Measurements from ENCODE around the gene SLX9.
A peak's percentile ranks its signal among the peaks of the same experiment; 100 is the strongest.

SLX9 gene

GRCh38 chr21:44931501-44932407 lies 8.1 kb upstream of the SLX9 start:
- DNase-seq = no peak

DNA sequence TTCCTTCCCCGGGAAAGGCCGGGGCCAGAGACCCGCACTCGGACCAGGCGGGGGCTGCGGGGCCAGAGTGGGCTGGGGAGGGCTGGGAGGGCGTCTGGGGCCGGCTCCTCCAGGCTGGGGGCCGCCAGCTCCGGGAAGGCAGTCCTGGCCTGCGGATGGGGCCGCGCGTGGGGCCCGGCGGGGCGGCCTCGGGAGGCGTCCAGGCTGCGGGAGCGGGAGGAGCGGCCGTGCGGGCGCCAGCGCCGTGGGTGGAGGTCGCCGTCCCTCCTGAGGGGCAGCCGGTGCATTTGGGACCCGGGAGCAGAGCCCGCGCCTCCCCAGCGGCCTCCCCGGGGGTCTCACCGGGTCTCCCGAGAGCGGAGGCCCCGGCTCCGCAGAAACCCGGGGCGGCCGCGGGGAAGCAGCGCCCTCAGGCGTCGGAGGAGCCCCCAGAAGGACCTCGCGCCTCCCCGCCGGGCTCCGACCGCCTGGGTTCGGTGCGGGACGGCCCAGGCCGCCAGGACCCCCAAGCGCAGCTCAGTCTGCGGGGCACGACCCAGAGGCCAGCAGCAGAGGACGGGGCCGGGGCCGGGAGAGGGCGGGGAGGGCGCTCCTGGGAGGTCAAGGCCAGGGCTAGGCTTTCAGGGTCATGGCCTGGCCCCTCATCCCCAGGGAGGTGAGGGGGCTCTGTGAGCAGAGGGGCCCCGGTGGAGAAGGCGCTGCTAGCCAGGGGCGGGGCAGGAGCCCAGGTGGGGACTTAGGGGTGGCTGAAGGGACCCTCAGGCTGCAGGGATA lies 7.2 kb upstream of the SLX9 start:
- peak; percentile 76 to 79 for DNase-seq

DNA sequence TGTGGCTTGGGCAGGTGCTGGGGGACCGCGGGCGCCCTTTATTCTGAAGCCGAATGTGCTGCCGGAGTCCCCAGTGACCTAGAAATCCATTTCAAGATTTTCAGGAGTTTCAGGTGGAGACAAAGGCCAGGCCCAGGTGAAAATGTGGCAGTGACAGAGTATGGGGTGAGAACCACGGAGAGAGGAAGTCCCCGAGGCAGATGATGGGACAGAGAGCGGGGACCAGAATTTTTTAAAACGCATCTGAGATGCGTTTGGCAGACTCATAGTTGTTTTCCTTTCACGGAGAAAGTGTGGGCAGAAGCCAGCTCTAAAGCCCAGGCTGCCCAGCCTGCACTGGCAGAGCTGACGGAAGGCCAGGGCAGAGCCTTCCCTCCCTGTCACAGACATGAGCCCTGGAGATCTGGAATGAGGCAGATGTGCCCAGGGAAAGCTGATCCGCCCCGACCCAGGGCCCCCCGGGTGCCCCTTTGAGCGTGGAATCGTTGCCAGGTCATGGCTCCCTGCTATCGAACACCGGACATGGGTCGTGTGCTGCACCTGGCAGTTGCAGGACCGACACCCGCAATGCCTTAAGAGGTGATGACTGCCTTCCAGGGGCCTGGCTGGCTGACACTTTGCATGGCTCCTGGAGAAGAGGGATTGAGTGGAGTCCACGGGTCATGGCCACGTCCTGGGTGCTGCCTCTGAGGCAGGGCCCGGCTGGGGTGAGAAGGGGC lies 6.5 kb upstream of the SLX9 start:
- DNase-seq = no peak

- DNase-seq = no peak
Observed at GRCh38 chr21:44933918-44934260, 5.9 kb upstream of the SLX9 start.

- no peak for DNase-seq
Observed at GRCh38 chr21:44934276-44934675, 5.6 kb upstream of the SLX9 start.

DNA sequence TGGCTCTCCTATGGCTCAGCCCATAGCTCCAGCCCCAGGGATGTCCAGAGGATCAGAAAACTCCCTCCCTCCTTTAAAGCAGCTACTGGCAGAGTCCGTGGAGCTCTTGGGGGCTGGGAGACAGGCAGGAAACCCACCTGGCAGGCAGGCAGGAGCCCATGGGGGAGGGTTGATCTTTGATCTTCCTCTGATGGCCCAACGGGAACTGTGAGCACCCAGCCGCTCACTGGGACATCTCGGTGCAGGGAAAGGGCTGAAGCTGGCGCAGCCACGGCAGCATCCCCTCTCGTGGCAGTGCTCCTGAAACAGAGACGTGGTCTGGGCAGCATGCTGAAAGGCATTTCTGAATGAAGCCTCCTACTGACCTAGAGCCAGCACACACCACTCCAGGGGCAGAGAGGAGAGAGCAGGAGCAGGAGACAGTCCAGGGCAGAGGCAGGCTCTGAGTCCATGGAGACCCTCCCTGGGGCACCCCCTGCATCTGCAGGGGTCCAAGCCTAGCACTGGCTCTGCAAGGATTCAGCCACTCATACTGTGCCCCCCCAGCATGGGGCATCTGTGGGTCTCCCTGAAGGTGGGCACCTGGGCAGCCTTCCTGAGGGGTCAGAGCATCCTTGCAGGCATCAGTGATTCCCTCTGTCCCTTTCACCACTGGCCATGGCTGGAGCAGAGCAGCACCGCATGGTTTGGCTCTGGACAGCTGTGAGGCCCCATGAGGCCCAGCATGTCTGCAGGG lies 4.9 kb upstream of the SLX9 start:
- DNase-seq = no peak

GRCh38 chr21:44935533-44935927 lies 4.3 kb upstream of the SLX9 start:
- no peak for DNase-seq

DNA sequence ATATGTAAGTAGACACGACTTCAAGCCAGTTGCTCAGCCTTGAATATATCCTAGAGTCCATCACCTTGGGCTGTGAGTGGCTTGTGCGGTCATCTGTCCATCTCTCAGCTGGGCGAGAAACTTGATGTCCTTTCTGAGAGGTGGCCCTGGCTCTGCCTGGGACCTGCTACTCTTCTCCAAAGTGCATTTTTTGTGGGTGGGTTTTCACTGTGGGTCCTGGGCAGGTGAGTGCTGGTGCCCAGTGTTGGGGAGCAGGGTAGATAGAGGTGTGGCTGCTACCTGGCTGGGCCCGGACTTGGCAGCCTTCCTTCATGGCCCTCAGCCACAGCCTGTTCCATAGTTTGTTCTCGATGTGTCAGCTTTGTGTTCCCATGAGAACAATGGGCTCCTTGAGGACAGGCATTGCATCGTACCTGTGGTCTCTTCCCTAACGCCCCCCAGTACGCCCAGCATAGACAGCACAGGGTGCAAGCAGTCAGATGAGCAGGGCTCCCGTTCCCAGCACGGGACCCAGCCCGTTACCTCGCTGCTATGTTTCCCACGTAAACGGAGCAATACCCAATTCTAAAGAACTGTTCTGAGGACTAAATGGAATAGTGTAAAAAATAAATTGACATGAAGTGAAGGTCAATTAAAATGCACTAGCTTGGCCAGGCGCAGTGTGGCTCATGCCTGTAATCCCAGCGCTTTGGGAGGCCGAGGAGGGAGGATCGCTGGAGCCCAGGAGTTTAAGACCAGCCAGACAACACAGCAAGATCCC lies 877 bp upstream of the SLX9 start:
- DNase-seq = no peak

DNA sequence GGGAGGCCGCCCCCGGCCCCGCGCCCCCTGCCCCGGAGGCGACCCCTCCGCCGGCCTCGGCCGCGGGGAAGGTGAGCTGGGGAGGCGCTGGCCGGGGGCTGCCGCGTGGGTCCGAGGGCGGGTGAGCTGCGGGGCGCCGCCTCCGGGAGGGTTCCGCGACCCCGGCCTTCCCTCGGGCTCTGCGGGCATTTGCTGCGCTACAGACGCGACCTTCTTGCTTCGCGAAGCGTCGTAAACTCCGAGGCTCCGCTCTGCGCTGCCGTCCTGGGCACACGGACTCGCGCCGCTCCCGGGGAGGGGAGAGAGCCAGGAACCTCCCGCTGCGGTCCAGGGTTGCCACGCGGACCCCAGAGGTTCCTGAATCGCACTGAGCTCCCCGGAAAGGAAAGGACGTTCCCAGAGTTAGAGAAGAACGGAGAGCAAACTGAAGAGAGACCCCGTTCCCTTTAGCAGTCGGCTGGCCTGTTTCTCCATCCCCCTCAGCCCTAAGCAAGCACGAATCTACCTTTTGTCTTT lies 345 bp downstream of the SLX9 start:
- peak in 1 of 2 donors; percentile 34 for DNase-seq

- DNase-seq = no peak
Observed at GRCh38 chr21:44941567-44941966, 1.7 kb downstream of the SLX9 start.

- no peak for DNase-seq
Observed at GRCh38 chr21:44942566-44942965, 2.7 kb downstream of the SLX9 start.

DNA sequence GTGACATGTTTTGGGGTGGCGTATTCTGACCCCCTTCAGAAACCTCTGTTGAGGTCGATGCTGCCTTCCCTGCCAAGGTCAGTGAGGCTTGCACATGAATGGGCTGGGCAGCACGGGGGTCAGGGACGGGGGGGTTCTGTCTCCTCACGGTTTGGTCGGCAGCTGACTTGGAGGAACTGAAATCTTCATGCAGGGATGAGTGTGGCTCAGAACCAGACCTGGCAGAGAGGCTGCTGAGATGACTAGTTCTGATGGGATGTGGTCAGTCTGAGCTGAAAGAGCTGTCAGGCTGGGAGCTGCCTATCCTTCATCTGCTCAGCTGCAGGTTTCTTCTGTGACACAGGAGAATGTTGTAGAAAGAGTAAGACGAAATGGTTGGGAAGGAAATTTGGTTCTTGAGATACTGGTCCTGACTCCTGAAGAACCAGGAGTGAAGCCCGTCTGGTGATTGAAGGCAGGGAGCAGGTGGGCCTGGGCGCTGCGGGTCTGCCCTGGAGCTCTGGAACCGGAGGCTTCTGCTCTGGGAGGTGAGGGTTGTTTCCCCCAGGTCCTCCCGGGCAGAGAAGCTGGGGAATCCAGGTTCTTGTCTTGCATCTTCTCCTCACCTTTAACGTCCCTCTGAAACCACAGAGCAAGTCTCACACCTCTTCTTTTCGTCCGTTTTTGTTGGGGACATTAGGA lies 3.3 kb downstream of the SLX9 start:
- no peak for DNase-seq

- no peak for DNase-seq
Observed at GRCh38 chr21:44943686-44944550, 4.1 kb downstream of the SLX9 start.

GRCh38 chr21:44944596-44944995 lies 4.8 kb downstream of the SLX9 start:
- DNase-seq = no peak

GRCh38 chr21:44946254-44947041 lies 6.6 kb downstream of the SLX9 start:
- no peak for DNase-seq

GRCh38 chr21:44947111-44947929 lies 7.5 kb downstream of the SLX9 start:
- no peak for DNase-seq

DNA sequence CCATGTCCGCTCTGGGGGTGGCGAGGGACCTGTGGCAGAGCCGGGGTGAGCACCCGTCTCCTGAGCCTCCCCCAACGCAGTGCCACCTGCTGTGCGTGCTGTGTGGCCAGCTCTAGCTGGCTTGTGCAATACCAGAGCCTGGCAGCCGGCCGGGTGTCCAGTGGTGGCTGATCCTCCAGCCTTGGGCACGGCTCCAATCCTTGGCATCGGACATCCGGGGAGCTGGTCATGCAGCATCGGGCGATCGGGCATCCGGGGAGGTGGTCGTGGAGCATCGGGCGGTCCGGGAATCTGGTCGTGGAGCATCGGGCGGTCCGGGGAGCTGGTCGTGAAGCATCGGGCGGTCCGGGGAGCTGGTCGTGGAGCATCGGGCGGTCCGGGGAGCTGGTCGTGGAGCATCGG lies 8.1 kb downstream of the SLX9 start:
- DNase-seq = no peak

DNA sequence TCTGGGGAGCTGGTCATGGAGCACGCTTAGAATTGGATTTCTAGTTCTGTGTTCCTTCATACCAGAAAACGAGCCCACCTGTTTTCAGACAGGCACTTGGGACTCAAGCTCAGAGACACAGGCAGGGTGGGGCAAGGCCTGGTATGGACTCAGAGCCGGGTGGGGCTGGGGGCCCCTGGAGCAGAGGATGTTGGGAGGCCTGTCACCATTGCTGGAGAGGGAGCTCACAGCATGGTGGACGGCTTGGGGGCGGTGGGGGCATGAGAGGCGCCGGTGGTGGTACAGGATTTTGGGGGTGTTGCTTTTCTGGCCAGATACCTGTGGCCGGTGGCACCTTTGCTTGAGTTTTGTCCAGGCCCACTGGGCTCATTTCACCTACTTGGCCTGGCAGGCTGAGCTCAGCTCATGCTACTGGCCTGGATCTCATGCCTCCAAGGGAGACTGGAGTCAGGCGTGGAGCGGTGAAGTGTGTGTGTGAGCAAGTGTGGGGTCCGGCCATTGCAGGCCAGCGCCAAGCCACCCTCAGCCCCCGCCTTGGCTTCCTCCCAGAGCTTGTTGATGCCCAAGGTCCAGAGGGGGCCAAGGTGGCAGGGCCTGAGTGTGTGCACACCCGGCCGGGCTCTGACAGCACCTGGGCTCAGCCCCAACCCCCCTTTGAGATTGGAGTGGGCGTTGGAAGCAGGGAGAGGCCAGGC lies 8.7 kb downstream of the SLX9 start:
- no peak for DNase-seq

Measured in stimulated activated CD4-positive, alpha-beta T cell treated with anti-CD3 and anti-CD28 coated beads, Interleukin-2, amount 100 ng/mL, for 24 hours (primary cell).